Bone marrow (tissue), 2 donors: Measurements from ENCODE around the gene SLC1A3.
"Not testable (repeated sequence)": the region's sequence is repeated elsewhere in the genome, so short reads cannot be mapped to it uniquely, and the experiment has no call there.

Experiments used
- DNase-seq, 2 donors: peaks; one replicate each; lab custom pipeline; 2025; lab: John Stamatoyannopoulos, UW

SLC1A3 gene

DNA sequence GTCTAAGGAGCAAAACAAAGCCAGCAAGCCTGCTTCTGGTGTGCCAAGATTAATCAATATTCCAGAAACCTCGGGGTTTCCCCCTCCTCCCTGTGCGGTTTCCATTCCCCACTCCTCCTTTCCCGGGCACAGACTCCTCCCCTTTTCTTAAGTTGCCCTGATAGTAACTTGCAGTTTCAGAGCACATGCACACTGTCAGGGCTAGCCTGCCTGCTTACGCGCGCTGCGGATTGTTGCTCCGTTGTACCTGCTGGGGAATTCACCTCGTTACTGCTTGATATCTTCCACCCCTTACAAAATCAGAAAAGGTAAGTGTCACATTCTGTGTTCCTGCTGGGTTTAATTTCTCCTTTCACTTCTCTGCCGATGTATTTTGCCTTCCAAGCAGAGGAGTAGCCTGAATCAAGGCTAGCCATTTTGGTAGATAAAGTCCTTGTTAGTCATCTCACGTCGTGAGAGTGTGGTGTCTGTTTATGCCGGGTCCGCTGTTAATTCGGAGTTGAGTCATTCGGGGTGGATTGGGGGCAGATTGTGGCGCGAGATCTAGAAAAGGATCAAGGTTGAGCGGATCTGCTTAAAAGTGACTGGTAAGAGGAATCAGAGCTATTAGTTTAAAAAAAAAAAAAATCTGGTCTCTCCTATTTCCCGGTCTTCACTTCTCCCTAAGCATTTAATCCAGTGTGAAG lies at the start of gene SLC1A3:
Gene SLC1A3, plus strand, starts transcription at position 179 of the 686 bp plus-strand sequence. CDS start 1,818 bp downstream, outside the sequence.
- DNase-seq = peak in 1 of 2 donors; percentile 37

DNA sequence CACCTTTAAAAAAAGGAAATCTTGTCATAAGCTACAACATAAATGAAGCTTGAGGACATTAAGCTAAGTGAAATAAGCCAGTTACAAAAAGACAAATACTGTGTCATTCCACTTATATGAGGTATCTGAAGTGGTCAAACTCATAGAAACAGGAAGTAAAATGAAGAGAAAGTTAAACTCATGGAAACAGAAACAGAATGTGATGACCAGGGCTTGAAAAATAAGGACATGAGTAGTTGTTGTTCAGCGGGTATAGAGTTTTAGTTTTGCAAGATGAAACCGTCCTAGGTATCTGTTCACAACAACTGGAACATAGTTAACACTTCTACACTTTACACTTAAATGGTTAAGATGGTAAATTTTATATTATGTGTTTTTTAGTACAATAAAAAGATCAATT lies 47.8 kb upstream of the SLC1A3 start:
- DNase-seq = no peak

DNA sequence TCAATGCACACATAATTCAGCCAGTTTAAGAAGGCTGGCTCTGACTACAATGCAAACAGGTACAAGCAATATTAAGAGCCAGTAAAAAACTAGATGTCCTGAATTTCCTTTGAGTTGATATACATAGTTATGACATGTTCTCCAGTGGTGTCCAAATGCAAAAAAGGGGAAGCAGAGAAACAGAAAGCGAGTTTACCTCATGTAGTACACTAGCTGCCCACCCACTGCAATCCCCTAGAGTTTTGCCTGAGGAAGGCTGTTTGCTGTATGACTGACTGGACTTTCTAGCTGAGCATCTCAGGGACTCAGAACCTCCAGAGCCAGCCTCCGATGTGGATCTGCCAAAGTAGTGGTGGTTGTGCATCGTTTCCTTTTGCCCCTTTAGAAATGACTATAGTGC lies 44.8 kb upstream of the SLC1A3 start:
- no peak for DNase-seq

DNA sequence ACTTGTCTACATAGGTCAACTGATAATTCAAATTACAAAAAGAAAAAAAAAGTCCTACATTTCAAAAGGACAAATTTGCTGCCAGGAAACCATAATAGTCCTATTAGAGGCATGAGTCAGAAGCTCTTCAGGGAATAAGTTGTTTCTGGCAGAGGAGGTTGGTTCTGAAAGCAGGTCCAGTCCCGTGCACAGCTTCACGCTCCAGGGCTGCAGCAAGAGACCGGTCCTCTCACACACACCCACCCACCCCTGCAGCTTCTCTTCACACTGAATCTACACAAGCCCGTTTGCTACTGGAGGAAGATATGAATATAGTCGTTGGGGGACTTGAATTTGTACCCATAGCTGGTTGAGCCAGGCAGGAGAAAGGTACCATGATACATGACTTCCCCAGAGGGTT lies 36.9 kb upstream of the SLC1A3 start:
- no peak for DNase-seq

DNA sequence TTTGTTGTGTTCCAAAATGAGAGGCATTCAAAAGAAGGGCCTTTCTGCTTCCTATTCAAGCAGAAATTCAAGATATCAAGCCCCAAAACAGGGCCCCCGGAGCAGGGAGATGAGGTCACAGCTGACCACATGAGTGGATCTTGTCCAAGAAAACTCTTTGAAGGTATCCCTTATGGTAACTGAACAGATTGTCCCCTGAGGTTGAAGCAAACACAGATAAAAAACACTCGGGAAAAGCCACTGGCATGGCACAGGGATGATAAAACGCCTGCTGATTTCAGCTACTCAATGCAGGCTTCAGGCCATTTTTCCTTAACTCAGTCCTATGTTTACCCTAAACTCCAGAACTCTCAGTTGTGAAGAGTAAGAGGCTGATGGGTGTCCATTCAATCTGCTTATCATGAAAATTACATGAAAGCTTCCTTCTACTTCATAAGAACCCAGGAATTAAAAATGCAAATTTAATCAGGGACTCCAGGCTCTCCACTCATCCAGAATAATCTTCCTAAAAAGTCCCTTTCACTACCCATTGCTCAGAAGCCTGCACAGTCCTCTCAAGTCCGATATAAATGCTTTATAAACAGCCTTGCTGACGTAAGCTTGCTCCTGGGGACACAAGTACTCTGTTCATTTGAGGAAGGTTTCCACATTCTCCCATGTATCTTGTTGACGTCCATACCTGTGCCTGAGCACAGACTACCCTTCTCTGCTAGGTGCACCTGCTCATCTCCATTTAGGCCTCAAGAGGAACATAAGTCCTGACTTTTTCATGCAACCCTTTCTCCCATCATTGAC lies 35.9 kb upstream of the SLC1A3 start:
- DNase-seq = no peak

DNA sequence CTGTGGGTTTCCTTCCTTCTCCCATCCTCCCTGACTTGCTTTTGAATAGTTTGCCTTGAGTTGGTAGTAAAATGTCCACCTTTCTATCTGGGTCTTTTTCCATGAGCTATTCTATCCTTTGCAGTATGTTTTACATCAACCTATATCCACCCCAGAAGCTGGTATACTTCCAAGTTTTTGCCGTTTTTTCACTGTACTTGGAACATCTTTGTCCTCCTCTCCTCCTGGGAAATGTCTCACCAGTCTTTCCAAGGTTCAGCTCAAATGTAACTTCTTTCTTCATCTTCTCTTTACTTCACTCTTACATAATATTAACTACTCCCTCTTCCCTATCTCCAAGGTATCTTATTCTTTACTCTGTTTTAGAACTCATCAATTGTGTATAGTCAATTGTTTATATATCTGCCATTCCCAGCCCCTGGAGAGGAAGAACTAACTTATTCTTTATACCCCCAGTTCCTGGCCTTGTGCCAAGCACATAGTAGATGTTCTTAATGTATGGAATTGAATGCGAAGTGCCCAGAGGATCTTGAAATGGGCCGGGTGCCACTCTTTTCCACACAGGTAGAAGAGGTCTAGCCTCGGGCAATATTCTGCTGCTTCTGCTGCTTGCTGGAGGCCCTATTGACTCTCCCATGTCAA lies 34.9 kb upstream of the SLC1A3 start:
- no peak for DNase-seq

DNA sequence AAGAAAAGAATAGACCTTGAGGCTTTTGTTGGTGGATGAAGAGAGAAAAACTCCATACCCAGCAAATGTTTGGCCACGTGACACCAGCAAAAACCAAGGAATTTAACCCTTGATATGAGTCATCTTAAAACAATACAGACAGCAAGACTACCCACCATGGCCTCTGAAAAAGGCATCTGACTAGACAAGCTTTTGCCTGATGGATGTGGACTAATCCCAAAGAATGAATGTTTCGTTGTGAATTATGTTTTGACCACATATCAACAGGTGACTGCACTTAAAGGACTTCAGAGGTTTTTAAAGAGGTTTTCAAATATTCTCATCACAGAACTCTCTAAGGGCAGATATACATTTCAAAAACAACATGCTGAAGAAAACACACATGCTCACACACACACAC lies 33.0 kb upstream of the SLC1A3 start:
- DNase-seq = no peak

DNA sequence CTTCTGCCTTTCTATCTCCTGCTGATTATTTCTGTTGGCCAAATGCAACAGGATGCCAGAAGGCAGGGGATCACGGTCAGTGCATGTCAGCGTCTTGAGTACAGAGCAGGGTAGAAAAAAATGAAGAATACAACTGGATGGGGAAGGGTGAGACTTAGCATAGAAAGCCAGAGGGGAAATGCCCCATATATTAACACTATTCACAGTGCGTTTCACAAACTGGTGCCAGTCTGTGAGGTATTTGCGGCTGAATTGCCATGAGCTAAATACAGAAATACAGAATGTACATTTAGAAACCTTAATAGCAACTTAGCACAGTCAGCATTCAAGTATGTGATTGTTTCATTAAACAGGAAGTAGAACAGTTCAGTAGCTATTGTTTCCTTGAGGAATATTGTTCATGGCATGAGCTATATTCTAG lies 31.0 kb upstream of the SLC1A3 start:
- DNase-seq = no peak

DNA sequence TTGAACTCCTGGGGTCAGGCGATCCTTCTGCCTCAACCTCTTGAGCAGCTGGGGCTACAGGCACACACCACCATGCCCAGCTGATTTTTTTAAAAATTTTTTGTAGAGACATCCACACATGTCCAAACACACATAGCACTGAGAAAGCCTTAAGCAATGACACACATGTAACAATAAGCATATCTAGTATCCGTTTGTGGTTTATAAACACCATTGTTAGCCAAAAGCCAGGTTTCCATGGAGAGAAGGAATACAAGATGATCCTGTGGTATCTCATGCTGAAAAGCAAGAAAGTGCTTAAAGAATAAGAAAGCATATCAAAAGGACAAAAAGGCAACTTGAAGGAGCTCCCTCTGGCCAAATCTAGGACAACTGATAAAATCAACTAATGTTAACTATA lies 29.7 kb upstream of the SLC1A3 start:
- DNase-seq = no peak

DNA sequence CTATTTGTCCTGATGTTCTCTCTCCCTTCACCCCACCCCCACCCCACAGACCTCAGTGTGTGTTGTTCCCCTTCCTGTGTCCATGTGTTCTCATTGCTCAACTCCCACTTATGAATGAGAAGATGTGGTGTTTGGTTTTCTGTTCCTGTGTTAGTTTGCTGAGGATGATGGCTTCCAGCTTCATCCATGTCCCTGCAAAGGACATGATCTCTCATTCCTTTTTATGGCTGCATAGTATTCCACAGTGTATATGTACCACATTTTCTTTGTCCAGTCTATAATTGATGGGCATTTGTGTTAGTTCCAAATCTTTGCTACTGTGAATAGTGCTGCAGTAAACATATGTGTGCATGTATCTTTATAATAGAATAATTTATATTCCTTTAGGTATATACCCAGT lies 26.5 kb upstream of the SLC1A3 start:
- DNase-seq = not testable (repeated sequence)

DNA sequence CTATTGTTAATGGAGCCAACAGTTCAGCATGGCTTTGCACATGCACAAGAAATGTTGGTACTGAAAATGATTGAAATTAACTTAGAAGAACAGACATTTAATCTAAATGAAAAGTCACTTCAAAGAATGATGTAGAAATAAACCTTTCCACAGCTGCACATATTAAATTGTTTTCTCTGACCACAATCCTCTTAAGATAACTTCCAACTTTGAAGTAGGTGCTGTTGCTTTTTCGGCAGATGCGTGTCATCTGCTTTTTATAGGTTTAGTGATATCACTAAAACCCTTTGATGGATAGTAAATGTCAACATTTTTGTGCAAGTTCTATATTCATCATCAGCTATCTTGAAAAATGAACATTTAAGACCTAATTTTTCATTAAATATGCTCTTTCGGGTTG lies 25.3 kb upstream of the SLC1A3 start:
- no peak for DNase-seq

DNA sequence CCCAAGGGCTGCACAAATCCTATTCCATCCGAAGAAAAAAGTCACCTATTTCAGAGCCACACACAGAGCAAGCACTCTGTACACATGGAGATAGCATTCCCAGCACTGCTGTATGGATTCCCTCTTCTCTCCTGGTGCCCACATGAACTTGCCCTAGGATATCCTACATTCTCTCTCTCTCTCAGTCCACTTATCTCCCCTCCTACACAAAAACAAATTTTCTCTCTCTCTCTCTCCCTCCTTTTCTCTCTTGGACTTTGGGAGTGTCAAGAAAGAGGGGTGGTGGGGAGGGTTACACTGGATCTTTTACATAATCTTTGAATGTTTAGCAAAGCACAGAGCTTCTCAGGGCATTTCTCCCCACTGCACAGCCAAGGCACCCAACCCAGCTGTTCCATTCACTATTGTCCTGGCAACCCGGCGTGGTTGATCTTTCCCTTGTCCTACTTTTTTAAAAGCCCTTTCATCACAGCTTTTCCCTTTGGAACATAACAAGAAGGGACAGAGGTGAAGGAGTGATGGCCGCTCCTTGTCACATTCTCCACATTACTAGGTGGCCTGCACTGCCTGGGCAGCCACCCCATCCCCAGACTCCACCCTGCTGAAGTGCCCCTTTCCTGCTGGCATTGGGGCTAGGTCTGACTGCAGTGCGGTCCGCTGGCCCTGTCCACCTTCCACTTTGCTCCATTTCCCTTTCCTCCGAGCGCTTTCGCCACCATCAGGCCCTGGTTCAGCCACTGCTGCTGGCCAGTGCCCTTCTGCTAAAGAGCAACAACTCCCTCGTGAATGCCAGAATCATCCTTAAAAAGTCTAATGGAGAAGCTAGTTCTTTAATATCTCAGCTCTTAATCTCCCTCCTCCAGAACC lies 22.2 kb upstream of the SLC1A3 start:
- no peak for DNase-seq

DNA sequence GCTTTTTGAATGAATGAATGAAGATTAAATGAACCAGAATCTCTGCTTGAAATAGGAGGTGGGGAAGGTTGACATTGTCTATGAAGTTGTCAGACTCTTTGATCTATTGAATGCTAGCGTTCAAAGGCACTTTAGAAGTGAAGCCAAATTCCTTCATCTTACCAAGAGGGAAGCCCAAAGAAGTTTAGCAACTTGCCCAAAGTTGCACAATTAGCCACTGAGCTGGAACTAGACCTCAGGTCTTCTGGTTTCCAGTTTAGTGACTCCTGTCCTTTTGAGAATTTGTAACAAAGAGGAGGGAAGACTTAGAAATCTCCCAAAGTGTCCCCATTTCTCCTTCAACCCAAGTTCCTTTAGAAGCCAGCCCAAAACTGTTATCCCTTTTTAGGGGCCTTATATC lies 20.7 kb upstream of the SLC1A3 start:
- DNase-seq = no peak

DNA sequence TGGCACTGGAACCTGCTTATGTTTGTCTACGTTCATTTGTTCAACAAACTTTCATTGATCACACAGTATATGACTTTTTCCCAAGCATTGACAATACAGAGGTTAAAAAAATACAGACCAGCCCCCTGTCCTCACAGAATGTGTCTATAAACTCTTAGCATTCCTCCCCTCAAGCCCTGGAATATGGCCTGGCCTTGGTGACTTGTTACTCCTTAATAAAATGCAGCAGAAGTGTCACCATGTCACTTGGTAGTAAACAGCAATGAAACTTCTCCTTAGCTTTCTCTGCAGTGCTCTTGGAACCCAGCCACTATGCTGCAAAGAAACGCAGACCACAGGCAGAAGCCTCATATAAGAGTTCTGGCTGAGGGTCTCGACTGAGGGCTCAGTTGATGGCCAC lies 19.1 kb upstream of the SLC1A3 start:
- DNase-seq = no peak

DNA sequence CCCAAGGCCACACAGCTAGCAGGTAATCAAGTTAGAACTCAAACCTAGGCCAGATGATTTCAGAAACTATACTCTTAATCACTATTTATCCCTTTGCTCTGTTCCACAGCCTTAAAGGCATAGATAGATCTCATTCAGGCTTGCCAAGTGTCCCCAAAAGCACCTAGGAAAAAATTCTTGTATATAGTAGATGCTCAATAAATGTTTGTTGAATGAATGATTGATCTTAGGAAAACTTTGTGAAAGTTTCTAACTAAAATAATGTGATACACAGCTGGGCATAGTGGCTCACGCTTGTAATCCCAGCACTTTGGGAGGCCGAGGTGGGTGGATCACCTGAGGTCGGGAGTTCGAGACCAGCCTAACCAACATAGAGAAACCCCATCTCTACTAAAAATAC lies 16.7 kb upstream of the SLC1A3 start:
- not testable (repeated sequence) for DNase-seq

DNA sequence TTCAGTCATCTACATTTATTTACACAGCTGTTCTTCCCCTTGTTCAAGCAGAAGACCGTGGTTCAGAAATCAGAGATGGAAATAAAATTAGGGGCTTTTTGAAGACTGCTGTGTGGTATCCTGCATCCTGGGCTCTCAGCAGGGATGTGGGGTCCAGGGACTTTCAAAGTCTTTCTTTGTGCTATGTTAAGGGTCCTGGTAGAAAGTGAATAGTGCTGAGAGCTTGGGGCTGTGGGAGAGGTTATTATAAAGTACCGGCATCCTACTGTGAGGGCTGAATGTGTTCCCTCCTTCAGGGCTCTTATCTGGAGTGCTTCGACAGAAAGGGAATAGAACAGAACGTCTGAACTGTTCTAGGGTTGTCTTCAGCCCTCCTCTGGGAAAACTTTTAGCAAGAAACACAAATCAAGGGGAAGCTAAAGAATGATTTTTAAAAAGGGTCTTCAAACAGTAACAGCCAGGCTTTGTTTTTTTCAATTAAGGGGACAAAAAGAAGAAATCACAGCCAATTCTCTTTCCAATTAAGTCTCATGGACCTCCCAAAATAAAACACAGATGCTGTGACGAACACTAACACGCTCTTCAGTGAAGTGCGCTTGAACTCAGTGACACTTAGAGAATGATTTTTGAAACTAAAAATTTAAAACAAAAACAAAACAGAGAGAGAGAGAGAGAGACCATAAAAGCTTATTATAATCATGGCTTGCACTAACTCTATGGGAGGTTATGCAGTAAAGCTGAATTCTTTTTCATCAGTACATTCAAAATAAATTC lies 15.7 kb upstream of the SLC1A3 start:
- no peak for DNase-seq

DNA sequence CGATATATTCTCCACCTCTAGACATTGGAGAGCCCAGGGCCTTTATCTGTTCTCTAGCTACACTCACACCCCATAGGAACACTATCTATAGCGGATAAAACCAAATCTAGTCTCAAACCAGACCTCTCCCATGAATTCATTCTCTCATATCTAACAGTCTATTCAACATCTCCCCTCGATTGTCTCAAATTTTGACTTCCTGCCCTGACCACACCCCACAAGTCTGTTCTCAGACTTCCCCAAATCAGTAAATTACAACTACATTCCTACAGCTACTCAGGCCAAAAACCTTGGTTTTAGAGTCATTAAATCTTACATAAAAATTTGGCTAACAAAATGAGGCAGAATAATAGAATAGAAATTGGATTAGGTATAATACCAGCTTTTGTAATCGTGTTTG lies 12.5 kb upstream of the SLC1A3 start:
- peak in 1 of 2 donors; percentile 60 for DNase-seq

DNA sequence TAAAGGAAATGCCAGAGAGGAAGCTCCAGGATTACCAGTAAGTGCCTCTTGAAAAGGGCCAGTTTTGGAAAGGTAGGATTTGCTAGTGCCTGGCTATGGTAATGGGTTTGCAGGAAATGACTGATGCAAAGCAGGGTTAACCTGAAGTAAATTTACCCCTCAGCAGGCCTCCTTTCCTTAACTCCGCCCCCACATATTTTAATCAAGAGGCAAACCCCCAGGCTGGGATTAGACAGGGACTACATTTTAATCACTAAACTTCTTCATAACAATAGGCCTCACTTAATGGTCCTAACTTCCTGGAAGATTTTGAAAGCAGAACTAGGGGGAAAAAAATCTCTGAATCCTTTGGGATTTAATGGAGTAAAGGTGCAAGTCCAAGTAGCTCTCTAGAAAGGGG lies 10.2 kb upstream of the SLC1A3 start:
- DNase-seq = no peak

DNA sequence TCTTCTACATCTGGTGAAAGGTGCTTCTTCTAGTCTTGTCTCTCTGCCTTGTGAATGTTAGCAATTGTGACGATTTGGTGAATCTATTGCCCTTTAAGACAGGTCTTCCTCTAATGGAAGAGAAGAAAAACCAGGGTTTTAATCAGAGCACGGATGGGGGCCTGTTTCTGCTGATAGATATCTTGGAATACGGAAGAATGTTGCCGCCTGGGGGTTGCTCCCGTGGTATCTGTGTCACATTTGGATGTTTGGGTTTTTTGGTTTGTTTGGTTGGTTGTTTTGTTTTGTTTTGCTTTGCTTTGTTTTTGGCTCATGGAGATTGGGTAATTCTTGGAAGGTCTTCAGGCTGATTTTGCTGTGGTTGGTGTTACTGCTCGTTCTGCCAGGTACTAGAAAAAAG lies 9.7 kb upstream of the SLC1A3 start:
- no peak for DNase-seq

DNA sequence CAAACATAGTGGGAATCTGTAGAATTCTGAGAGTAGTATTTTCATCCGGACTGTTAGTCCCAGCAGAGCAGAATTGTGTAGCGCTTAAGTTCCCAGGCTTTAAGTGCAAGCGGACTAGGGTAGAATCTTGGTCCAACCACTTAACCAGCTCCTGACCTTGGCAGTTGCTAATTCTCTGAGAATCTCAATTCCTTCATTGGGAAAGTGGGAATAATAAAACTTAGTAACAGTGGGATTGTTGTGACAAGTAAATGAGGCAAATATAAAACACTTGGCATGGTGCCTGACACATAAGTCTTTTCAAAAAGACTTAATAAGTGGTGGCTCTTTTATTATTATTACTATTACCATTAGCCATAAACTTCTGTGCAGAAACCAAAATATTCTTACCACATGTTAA lies 8.4 kb upstream of the SLC1A3 start:
- DNase-seq = no peak
